Astrocyte (in vitro differentiated cells and primary cell): ENCODE data around the gene NPM1. TPM values are rescaled to one million over a fixed set of nuclear protein-coding genes. Genes with fewer than 3 reads are reported as not detected.
"Not testable (repeated sequence)": the region's sequence is repeated elsewhere in the genome, so short reads cannot be mapped to it uniquely, and the experiment has no call there.

Experiments
- DNase-seq: peaks from one replicate; pipeline ENCODE4 v3.0.0-alpha.2; 2010; ENCODE audit warnings: low read depth
- FAIRE-seq: peaks from 2 replicates; lab custom pipeline; 2011; peaks lifted over from hg19 to GRCh38; lab: Jason Lieb, UNC
- H2AFZ ChIP-seq: 2 replicates; pipeline ENCODE4 v1.6.0; 2012; ENCODE audit warnings: low read depth, low read length, inconsistent platforms
- H3K27ac ChIP-seq: 2 replicates; pipeline ENCODE4 v1.5.1; 2011; ENCODE audit warnings: low read depth, low read length, inconsistent platforms
- H3K27me3 ChIP-seq: 2 replicates; pipeline ENCODE4 v1.6.0; 2011; ENCODE audit warnings: low read length, inconsistent platforms; ENCODE audit not compliant: insufficient read depth
- H3K36me3 ChIP-seq: 2 replicates; pipeline ENCODE4 v1.5.1; 2011; ENCODE audit warnings: low read length, inconsistent platforms; ENCODE audit not compliant: insufficient read depth
- H3K4me1 ChIP-seq: 2 replicates; pipeline ENCODE4 v1.5.1; 2011; ENCODE audit warnings: low read length, inconsistent platforms; ENCODE audit not compliant: insufficient read depth
- H3K4me2 ChIP-seq: 2 replicates; pipeline ENCODE4 v1.6.0; 2012; ENCODE audit warnings: low read length, inconsistent platforms
- H3K4me3 ChIP-seq: 2 replicates; pipeline ENCODE4 v1.5.1; 2011; ENCODE audit warnings: low read depth, mild to moderate bottlenecking, low read length, inconsistent platforms; ENCODE audit not compliant: insufficient read depth
- H3K79me2 ChIP-seq: 2 replicates; pipeline ENCODE4 v1.6.0; 2012; ENCODE audit warnings: mild to moderate bottlenecking, low read length, inconsistent platforms; ENCODE audit not compliant: insufficient read depth
- H3K9ac ChIP-seq: 2 replicates; pipeline ENCODE4 v1.6.0; 2012; ENCODE audit warnings: mild to moderate bottlenecking, low read length, inconsistent platforms
- H3K9me3 ChIP-seq: 2 replicates; pipeline ENCODE4 v1.5.1; 2012; ENCODE audit warnings: low read depth, mild to moderate bottlenecking, low read length, inconsistent platforms; ENCODE audit not compliant: insufficient read depth
- H4K20me1 ChIP-seq: 2 replicates; pipeline ENCODE4 v1.6.0; 2012; ENCODE audit warnings: low read length, inconsistent platforms; ENCODE audit not compliant: insufficient read depth
- H3K27ac Mint-ChIP-seq: one replicate; pipeline ENCODE4 v1.8.0; 2021; ENCODE audit warnings: mild to moderate bottlenecking, mixed read lengths; ENCODE audit not compliant: unreplicated experiment
- H3K27me3 Mint-ChIP-seq: one replicate; pipeline ENCODE4 v1.8.0; 2021; ENCODE audit warnings: low read depth, mixed read lengths; ENCODE audit not compliant: unreplicated experiment
- H3K36me3 Mint-ChIP-seq: one replicate; pipeline ENCODE4 v1.8.0; 2021; ENCODE audit warnings: low read depth, mixed read lengths; ENCODE audit not compliant: unreplicated experiment
- H3K4me1 Mint-ChIP-seq: one replicate; pipeline ENCODE4 v1.8.0; 2021; ENCODE audit warnings: low read depth, mixed read lengths; ENCODE audit not compliant: unreplicated experiment
- H3K4me3 Mint-ChIP-seq: one replicate; pipeline ENCODE4 v1.8.0; 2021; ENCODE audit warnings: mild to moderate bottlenecking, moderate library complexity, mixed read lengths; ENCODE audit not compliant: unreplicated experiment
- H3K9me3 Mint-ChIP-seq: one replicate; pipeline ENCODE4 v1.8.0; 2021; ENCODE audit warnings: mild to moderate bottlenecking, mixed read lengths; ENCODE audit not compliant: unreplicated experiment
- EZH2 ChIP-seq: IDR thresholded peaks from 2 replicates; pipeline ENCODE4 v1.6.1; 2012; ENCODE audit warnings: mild to moderate bottlenecking, low read length, inconsistent platforms; ENCODE audit not compliant: insufficient read depth
- total RNA-seq: library from RNA; stranded (reverse); gene quantifications from 2 replicates; pipeline ENCODE4 v1.2.1, GENCODE V29; 2021
- TF ChIP-seq, protein P1 (sequence below): IDR thresholded peaks from 2 replicates; pipeline ENCODE4 v1.5.1; 2011; ENCODE audit warnings: low read depth, mild to moderate bottlenecking, inconsistent platforms, low read length, moderate library complexity; ENCODE audit not compliant: insufficient read depth

NPM1 gene
- total RNA-seq, 1 donor from 2014 or later, result 1,219 TPM

GRCh38 chr5:171392585-171393159 lies 5.0 kb downstream of the NPM1 start:
- Mint-ChIP-seq H3K4me1 (peaks cover 14% of the 10 kb centered on the region), H3K36me3 (peaks cover 11% of the 10 kb centered on the region), H3K4me3 (peak overlapping the region; percentile 52), H3K27me3 (no peaks in the 10 kb centered on the region), H3K27ac (no peak overlapping the region), H3K9me3 (no peaks in the 10 kb centered on the region)
- peaks cover 99% of the 10 kb centered on the region for H4K20me1 ChIP-seq
- TF ChIP-seq EZH2, result no peak
- TF ChIP-seq, protein P1, sequence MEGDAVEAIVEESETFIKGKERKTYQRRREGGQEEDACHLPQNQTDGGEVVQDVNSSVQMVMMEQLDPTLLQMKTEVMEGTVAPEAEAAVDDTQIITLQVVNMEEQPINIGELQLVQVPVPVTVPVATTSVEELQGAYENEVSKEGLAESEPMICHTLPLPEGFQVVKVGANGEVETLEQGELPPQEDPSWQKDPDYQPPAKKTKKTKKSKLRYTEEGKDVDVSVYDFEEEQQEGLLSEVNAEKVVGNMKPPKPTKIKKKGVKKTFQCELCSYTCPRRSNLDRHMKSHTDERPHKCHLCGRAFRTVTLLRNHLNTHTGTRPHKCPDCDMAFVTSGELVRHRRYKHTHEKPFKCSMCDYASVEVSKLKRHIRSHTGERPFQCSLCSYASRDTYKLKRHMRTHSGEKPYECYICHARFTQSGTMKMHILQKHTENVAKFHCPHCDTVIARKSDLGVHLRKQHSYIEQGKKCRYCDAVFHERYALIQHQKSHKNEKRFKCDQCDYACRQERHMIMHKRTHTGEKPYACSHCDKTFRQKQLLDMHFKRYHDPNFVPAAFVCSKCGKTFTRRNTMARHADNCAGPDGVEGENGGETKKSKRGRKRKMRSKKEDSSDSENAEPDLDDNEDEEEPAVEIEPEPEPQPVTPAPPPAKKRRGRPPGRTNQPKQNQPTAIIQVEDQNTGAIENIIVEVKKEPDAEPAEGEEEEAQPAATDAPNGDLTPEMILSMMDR, result no peak
- H3K36me3 ChIP-seq, result peaks cover 68% of the 10 kb centered on the region
- H3K4me1 ChIP-seq, result peaks cover 18% of the 10 kb centered on the region
- H3K4me3 ChIP-seq, result no peak overlapping the region
- no peaks in the 10 kb centered on the region for H3K9me3 ChIP-seq
- no peaks in the 10 kb centered on the region for H3K27me3 ChIP-seq
- H2AFZ ChIP-seq, result no peak overlapping the region
- DNase-seq (no peak), FAIRE-seq (no peak)
- no peak overlapping the region for H3K9ac ChIP-seq
- H3K27ac ChIP-seq, result no peak overlapping the region
- H3K4me2 ChIP-seq, result no peak overlapping the region
- H3K79me2 ChIP-seq, result peaks cover 100% of the 10 kb centered on the region

- Histone ChIP-seq H4K20me1 (peaks cover 100% of the 10 kb centered on the region), H2AFZ (no peak overlapping the region), H3K27ac (no peak overlapping the region), H3K79me2 (peaks cover 100% of the 10 kb centered on the region), H3K4me1 (peaks cover 18% of the 10 kb centered on the region), H3K4me3 (no peak overlapping the region), H3K4me2 (peak overlapping the region; percentile 0), H3K9ac (no peak overlapping the region), H3K27me3 (no peaks in the 10 kb centered on the region), H3K9me3 (no peaks in the 10 kb centered on the region), H3K36me3 (peaks cover 88% of the 10 kb centered on the region)
- DNase-seq (no peak), FAIRE-seq (no peak)
- Mint-ChIP-seq H3K36me3 (peaks cover 19% of the 10 kb centered on the region), H3K4me1 (peaks cover 17% of the 10 kb centered on the region), H3K9me3 (no peaks in the 10 kb centered on the region), H3K4me3 (no peak overlapping the region), H3K27me3 (no peaks in the 10 kb centered on the region), H3K27ac (peak overlapping the region; percentile 58)
- TF ChIP-seq EZH2, result no peak
- TF ChIP-seq, protein P1, result no peak
Observed at GRCh38 chr5:171395042-171395441, 7.4 kb downstream of the NPM1 start.

GRCh38 chr5:171396583-171396982 lies 8.9 kb downstream of the NPM1 start:
- H3K27ac ChIP-seq, H3K4me3 ChIP-seq, H2AFZ ChIP-seq, H3K27me3 ChIP-seq, H3K4me3 Mint-ChIP-seq, DNase-seq, H3K4me1 ChIP-seq, H3K9ac ChIP-seq, H3K27me3 Mint-ChIP-seq, FAIRE-seq, H3K4me2 ChIP-seq, H3K9me3 Mint-ChIP-seq, H3K9me3 ChIP-seq: not testable (repeated sequence)
- Histone ChIP-seq H3K36me3 (peaks cover 90% of the 10 kb centered on the region), H3K79me2 (peaks cover 100% of the 10 kb centered on the region), H4K20me1 (peaks cover 100% of the 10 kb centered on the region)
- Mint-ChIP-seq H3K4me1 (peaks cover 11% of the 10 kb centered on the region), H3K27ac (peak overlapping the region; percentile 20), H3K36me3 (peaks cover 22% of the 10 kb centered on the region)
